Naive thymus-derived CD8-positive, alpha-beta T cell (primary cell): ENCODE measurements around the gene WWTR1. TPM values are rescaled to one million over a fixed set of nuclear protein-coding genes. Genes with fewer than 3 reads are reported as not detected.

ENCODE experiments used
- ATAC-seq, 2 donors: fragments of 150-1000 bp; cut with Tn5 transposase in 1 of 2; sonication (Bioruptor Pico), chemical (Tn5 transposase) in 1 of 2; 1 replicate in 1 of 2; 2 replicates in 1 of 2; pipeline ENCODE4 v1.10.0; 2021; ENCODE audit warnings: mild to moderate bottlenecking in 2 of 2, moderate library complexity in 2 of 2
- POLR2A ChIA-PET: fragments of 350-600 bp; sonication (Branson Sonifier 250); formaldehyde crosslinking; loops from one replicate; lab custom pipeline; 2021; ENCODE audit warnings: antibody characterized with exemption; lab: Charles Lee
- DNase-seq, 10 donors: peaks; one replicate each; pipeline versions ENCODE4 v3.0.0 to v3.0.0-alpha.2; 2020 to 2022
- H3K27ac Mint-ChIP-seq, 10 donors: one replicate each; pipeline ENCODE4 v1.8.0; 2020 to 2022; ENCODE audit warnings: mild to moderate bottlenecking in 10 of 10, mixed read lengths in 10 of 10, moderate library complexity in 4 of 10, inconsistent platforms in 1 of 10
- H3K27me3 Mint-ChIP-seq, 5 donors: one replicate each; pipeline ENCODE4 v1.8.0; 2021 to 2022; ENCODE audit warnings: mixed read lengths in 5 of 5
- H3K36me3 Mint-ChIP-seq, 3 donors: one replicate each; pipeline ENCODE4 v1.8.0; 2020 to 2022; ENCODE audit warnings: mixed read lengths in 3 of 3, mild to moderate bottlenecking in 2 of 3, inconsistent platforms in 1 of 3
- H3K4me1 Mint-ChIP-seq, 4 donors: one replicate each; pipeline ENCODE4 v1.8.0; 2021 to 2022; ENCODE audit warnings: mixed read lengths in 4 of 4
- H3K4me3 Mint-ChIP-seq, 10 donors: one replicate each; pipeline ENCODE4 v1.8.0; 2020 to 2022; ENCODE audit warnings: mild to moderate bottlenecking in 10 of 10, mixed read lengths in 10 of 10, moderate library complexity in 6 of 10, inconsistent platforms in 1 of 10
- H3K9me3 Mint-ChIP-seq, 9 donors: one replicate each; pipeline ENCODE4 v1.8.0; 2020 to 2022; ENCODE audit warnings: mixed read lengths in 9 of 9, mild to moderate bottlenecking in 3 of 9, inconsistent platforms in 1 of 9, moderate library complexity in 1 of 9
- polyA plus RNA-seq, 3 donors: library from polyadenylated mRNA; unstranded; fragments of 300-500 nt; fragmentation: Illumina TruSeq; gene quantifications; one replicate each; pipeline ENCODE4 v1.2.3, GENCODE V29; 2021
- total RNA-seq, 8 experiments: library from RNA in 2 of 8; stranded (reverse) in 2 of 8; gene quantifications; one replicate each; pipeline ENCODE4 v1.2.3 and lab custom pipeline; 2021 to 2026

The WWTR1 gene
- total and polyA plus RNA-seq, 5 experiments from 2014 or later = 0.06 to 0.58 (median 0.37) TPM

- POLR2A ChIA-PET = no interaction called here
- H3K27me3 Mint-ChIP-seq = peaks cover 7 to 26% (median 15%) of the 10 kb centered on the region in 5 donors
- ATAC-seq = no peak
- H3K4me1 Mint-ChIP-seq = peaks cover 2 to 8% (median 5%) of the 10 kb centered on the region in 4 donors
- no peak overlapping the region for H3K4me3 Mint-ChIP-seq
- DNase-seq = no peak
- no peaks in the 10 kb centered on the region for H3K9me3 Mint-ChIP-seq
- no peaks in the 10 kb centered on the region for H3K36me3 Mint-ChIP-seq
- H3K27ac Mint-ChIP-seq = no peak overlapping the region
These were observed 142.6 kb downstream of the WWTR1 start for GRCh38 chr3:149515249-149515648.

- ATAC-seq = no peak
- H3K4me1 Mint-ChIP-seq = peaks cover 2 to 8% (median 5%) of the 10 kb centered on the region in 4 donors
- no peaks in the 10 kb centered on the region for H3K36me3 Mint-ChIP-seq
- POLR2A ChIA-PET = no interaction called here
- no peak for DNase-seq
- H3K27ac Mint-ChIP-seq = no peak overlapping the region
- no peak overlapping the region for H3K4me3 Mint-ChIP-seq
- no peaks in the 10 kb centered on the region for H3K9me3 Mint-ChIP-seq
- H3K27me3 Mint-ChIP-seq = peaks cover 7 to 29% (median 18%) of the 10 kb centered on the region in 5 donors
These were observed 143.4 kb downstream of the WWTR1 start for GRCh38 chr3:149514471-149514870.

GRCh38 chr3:149512073-149512782 lies 145.6 kb downstream of the WWTR1 start:
- POLR2A ChIA-PET = no interaction called here
- Mint-ChIP-seq H3K4me3 (no peak overlapping the region), H3K27ac (no peak overlapping the region), H3K36me3 (no peaks in the 10 kb centered on the region), H3K9me3 (no peaks in the 10 kb centered on the region), H3K4me1 (peaks cover 4 to 15% (median 15%) of the 10 kb centered on the region in 4 donors), H3K27me3 (peaks cover 10 to 32% (median 18%) of the 10 kb centered on the region in 5 donors)
- ATAC-seq (no peak), DNase-seq (peak in 1 of 10 donors; percentile 5)

GRCh38 chr3:149511040-149511626 lies 146.7 kb downstream of the WWTR1 start:
- ATAC-seq (no peak), DNase-seq (no peak)
- Mint-ChIP-seq H3K27me3 (peaks cover 12 to 37% (median 18%) of the 10 kb centered on the region in 5 donors), H3K36me3 (no peaks in the 10 kb centered on the region), H3K27ac (no peak overlapping the region), H3K4me1 (peaks cover 4 to 15% (median 15%) of the 10 kb centered on the region in 4 donors), H3K4me3 (no peak overlapping the region), H3K9me3 (no peaks in the 10 kb centered on the region)
- POLR2A ChIA-PET = no interaction called here

- peaks cover 4 to 15% (median 15%) of the 10 kb centered on the region in 4 donors for H3K4me1 Mint-ChIP-seq
- no peak for ATAC-seq
- no peak overlapping the region for H3K4me3 Mint-ChIP-seq
- no peak for DNase-seq
- POLR2A ChIA-PET = no interaction called here
- H3K27me3 Mint-ChIP-seq = peaks cover 12 to 37% (median 18%) of the 10 kb centered on the region in 5 donors
- no peak overlapping the region for H3K27ac Mint-ChIP-seq
- H3K9me3 Mint-ChIP-seq = no peaks in the 10 kb centered on the region
- H3K36me3 Mint-ChIP-seq = no peaks in the 10 kb centered on the region
These were observed 147.3 kb downstream of the WWTR1 start for GRCh38 chr3:149510480-149510879.

- ATAC-seq (no peak), DNase-seq (no peak)
- Mint-ChIP-seq H3K27me3 (peaks cover 12 to 35% (median 16%) of the 10 kb centered on the region in 5 donors), H3K36me3 (no peaks in the 10 kb centered on the region), H3K27ac (no peak overlapping the region), H3K4me3 (no peak overlapping the region), H3K9me3 (no peaks in the 10 kb centered on the region), H3K4me1 (peaks cover 4 to 15% (median 15%) of the 10 kb centered on the region in 4 donors)
- POLR2A ChIA-PET = no interaction called here
These were observed 148.3 kb downstream of the WWTR1 start for GRCh38 chr3:149509526-149509925.

- Mint-ChIP-seq H3K9me3 (no peaks in the 10 kb centered on the region), H3K27me3 (peaks cover 12 to 33% (median 17%) of the 10 kb centered on the region in 5 donors), H3K36me3 (no peaks in the 10 kb centered on the region), H3K4me3 (peak overlapping the region in 4 of 10 donors; percentile 3 to 34 (median 20)), H3K27ac (peak overlapping the region in 1 of 10 donors; percentile 9), H3K4me1 (peaks cover 4 to 15% (median 14%) of the 10 kb centered on the region in 4 donors)
- DNase-seq (peak in 1 of 10 donors; percentile 2), ATAC-seq (peak in 1 of 2 donors; percentile 25)
- POLR2A ChIA-PET = no interaction called here
These were observed 150.1 kb downstream of the WWTR1 start for GRCh38 chr3:149507491-149508324.

GRCh38 chr3:149506965-149507364 lies 150.9 kb downstream of the WWTR1 start:
- POLR2A ChIA-PET = no interaction called here

GRCh38 chr3:149506540-149506939 lies 151.3 kb downstream of the WWTR1 start:
- no peaks in the 10 kb centered on the region for H3K36me3 Mint-ChIP-seq
- no peaks in the 10 kb centered on the region for H3K9me3 Mint-ChIP-seq
- no peak overlapping the region for H3K4me3 Mint-ChIP-seq
- peaks cover 7 to 27% (median 14%) of the 10 kb centered on the region in 5 donors for H3K27me3 Mint-ChIP-seq
- ATAC-seq (no peak), DNase-seq (no peak)
- POLR2A ChIA-PET = no interaction called here
- no peak overlapping the region for H3K27ac Mint-ChIP-seq
- peaks cover 4 to 11% (median 8%) of the 10 kb centered on the region in 4 donors for H3K4me1 Mint-ChIP-seq

More at GRCh38 chr3:149506965-149507364, 150.9 kb downstream of the WWTR1 start:
- Mint-ChIP-seq H3K27ac (no peak overlapping the region), H3K36me3 (no peaks in the 10 kb centered on the region), H3K4me1 (peaks cover 4 to 11% (median 8%) of the 10 kb centered on the region in 4 donors), H3K4me3 (no peak overlapping the region), H3K9me3 (no peaks in the 10 kb centered on the region), H3K27me3 (peaks cover 7 to 27% (median 13%) of the 10 kb centered on the region in 5 donors)
- ATAC-seq (no peak), DNase-seq (no peak)

- Mint-ChIP-seq H3K4me3 (no peak overlapping the region), H3K36me3 (no peaks in the 10 kb centered on the region), H3K4me1 (peaks cover 0 to under 1% (median under 1%) of the 10 kb centered on the region in 4 donors), H3K9me3 (no peaks in the 10 kb centered on the region), H3K27ac (no peak overlapping the region), H3K27me3 (peaks cover 2 to 12% (median 5%) of the 10 kb centered on the region in 5 donors)
- no peak for DNase-seq
- POLR2A ChIA-PET = no interaction called here
- ATAC-seq = no peak
These were observed 155.4 kb downstream of the WWTR1 start for GRCh38 chr3:149502438-149502837.

- POLR2A ChIA-PET = no interaction called here
- Mint-ChIP-seq H3K27ac (no peak overlapping the region), H3K36me3 (no peaks in the 10 kb centered on the region), H3K4me3 (no peak overlapping the region), H3K4me1 (no peaks in the 10 kb centered on the region), H3K9me3 (no peaks in the 10 kb centered on the region), H3K27me3 (peaks cover 1 to 10% (median 5%) of the 10 kb centered on the region in 5 donors)
- no peak for ATAC-seq
- no peak for DNase-seq
These were observed 156.3 kb downstream of the WWTR1 start for GRCh38 chr3:149501524-149501923.

- no peak for ATAC-seq
- H3K4me3 Mint-ChIP-seq = no peak overlapping the region
- no peak for DNase-seq
- no peaks in the 10 kb centered on the region for H3K4me1 Mint-ChIP-seq
- no peaks in the 10 kb centered on the region for H3K9me3 Mint-ChIP-seq
- no peak overlapping the region for H3K27ac Mint-ChIP-seq
- POLR2A ChIA-PET = no interaction called here
- H3K36me3 Mint-ChIP-seq = no peaks in the 10 kb centered on the region
- H3K27me3 Mint-ChIP-seq = peaks cover 7 to 36% (median 8%) of the 10 kb centered on the region in 5 donors
These were observed 159.7 kb downstream of the WWTR1 start for GRCh38 chr3:149497966-149498670.
